Measurements from ENCODE around the gene PSMD12. TPM values are rescaled to one million over a fixed set of nuclear protein-coding genes. Genes with fewer than 3 reads are reported as not detected.
"Not testable (repeated sequence)": the region's sequence is repeated elsewhere in the genome, so short reads cannot be mapped to it uniquely, and the experiment has no call there.

PSMD12 gene
- polyA plus RNA-seq, 1 of the 3 experiments (the other 2 are of a cell fraction) = 31.4 TPM

GRCh38 chr17:67336859-67337258 lies 29.5 kb downstream of the PSMD12 start:
- H2AFZ ChIP-seq (ENCODE audit: low read depth) = no peak overlapping the region
- peaks cover 19 to 45% of the 10 kb centered on the region in 2 experiments for H3K36me3 ChIP-seq (replicated peaks in 1 of 2; ENCODE audit: control insufficient read depth in 1 of 2, insufficient read depth in 2 of 2, low read length in 1 of 2)
- no peak for TF ChIP-seq CHD2 (IDR thresholded peaks at IDR 0.05; ENCODE audit: low read length, partially characterized antibody)
- TF ChIP-seq, protein P1, sequence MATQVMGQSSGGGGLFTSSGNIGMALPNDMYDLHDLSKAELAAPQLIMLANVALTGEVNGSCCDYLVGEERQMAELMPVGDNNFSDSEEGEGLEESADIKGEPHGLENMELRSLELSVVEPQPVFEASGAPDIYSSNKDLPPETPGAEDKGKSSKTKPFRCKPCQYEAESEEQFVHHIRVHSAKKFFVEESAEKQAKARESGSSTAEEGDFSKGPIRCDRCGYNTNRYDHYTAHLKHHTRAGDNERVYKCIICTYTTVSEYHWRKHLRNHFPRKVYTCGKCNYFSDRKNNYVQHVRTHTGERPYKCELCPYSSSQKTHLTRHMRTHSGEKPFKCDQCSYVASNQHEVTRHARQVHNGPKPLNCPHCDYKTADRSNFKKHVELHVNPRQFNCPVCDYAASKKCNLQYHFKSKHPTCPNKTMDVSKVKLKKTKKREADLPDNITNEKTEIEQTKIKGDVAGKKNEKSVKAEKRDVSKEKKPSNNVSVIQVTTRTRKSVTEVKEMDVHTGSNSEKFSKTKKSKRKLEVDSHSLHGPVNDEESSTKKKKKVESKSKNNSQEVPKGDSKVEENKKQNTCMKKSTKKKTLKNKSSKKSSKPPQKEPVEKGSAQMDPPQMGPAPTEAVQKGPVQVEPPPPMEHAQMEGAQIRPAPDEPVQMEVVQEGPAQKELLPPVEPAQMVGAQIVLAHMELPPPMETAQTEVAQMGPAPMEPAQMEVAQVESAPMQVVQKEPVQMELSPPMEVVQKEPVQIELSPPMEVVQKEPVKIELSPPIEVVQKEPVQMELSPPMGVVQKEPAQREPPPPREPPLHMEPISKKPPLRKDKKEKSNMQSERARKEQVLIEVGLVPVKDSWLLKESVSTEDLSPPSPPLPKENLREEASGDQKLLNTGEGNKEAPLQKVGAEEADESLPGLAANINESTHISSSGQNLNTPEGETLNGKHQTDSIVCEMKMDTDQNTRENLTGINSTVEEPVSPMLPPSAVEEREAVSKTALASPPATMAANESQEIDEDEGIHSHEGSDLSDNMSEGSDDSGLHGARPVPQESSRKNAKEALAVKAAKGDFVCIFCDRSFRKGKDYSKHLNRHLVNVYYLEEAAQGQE (IDR thresholded peaks at IDR 0.05; ENCODE audit: low read depth, low read length) = no peak
- no peak for TF ChIP-seq RXRA (IDR thresholded peaks at IDR 0.05; ENCODE audit: borderline replicate concordance, low read depth)
- peak; percentile 27; the same call in 1 of the 2 replicates for TF ChIP-seq POLR2AphosphoS5 (IDR thresholded peaks at IDR 0.05; ENCODE audit: low read depth, low read length)
- no peak for TF ChIP-seq TEAD4 (IDR thresholded peaks at IDR 0.05; ENCODE audit: borderline replicate concordance, insufficient read depth)
- no peak for TF ChIP-seq FOXJ3 (CRISPR knock-in tag; IDR thresholded peaks at IDR 0.05)
- TF ChIP-seq, protein P2, sequence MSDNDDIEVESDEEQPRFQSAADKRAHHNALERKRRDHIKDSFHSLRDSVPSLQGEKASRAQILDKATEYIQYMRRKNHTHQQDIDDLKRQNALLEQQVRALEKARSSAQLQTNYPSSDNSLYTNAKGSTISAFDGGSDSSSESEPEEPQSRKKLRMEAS (IDR thresholded peaks at IDR 0.05; ENCODE audit: low read depth) = no peak
- no peak for TF ChIP-seq FOXM1 (IDR thresholded peaks at IDR 0.05; ENCODE audit: low read depth)
- WGBS (ENCODE audit: low lambda C conversion rate) = 90% methylated on average over 12 of the region's 12 CpGs
- H3K4me1 ChIP-seq (ENCODE audit: control insufficient read depth in 1 of 2, insufficient read depth in 2 of 2, low read depth in 1 of 2, low read length in 1 of 2) = peaks cover 7 to 9% of the 10 kb centered on the region in 2 experiments; a peak in 3 of 4 replicates
- H3K4me3 ChIP-seq (ENCODE audit: low read depth in 2 of 2, low read length in 1 of 2) = no peak overlapping the region
- H3K27me3 ChIP-seq (ENCODE audit: insufficient read depth) = no peaks in the 10 kb centered on the region
- H3F3A ChIP-seq (replicated peaks; ENCODE audit: insufficient read depth) = peaks cover 25% of the 10 kb centered on the region
- H3K79me2 ChIP-seq (ENCODE audit: insufficient read depth) = no peaks in the 10 kb centered on the region
- H4K20me1 ChIP-seq (ENCODE audit: insufficient read depth) = no peaks in the 10 kb centered on the region
- no peak for DNase-seq
- CTCF ChIA-PET = interaction anchor here (1.1 to 1.7 kb wide), 4 partner anchors 23 to 139 kb away, joined by 3 to 4 read pairs (median 3); no protein-coding TSS in a partner anchor
- POLR2A ChIA-PET = no interaction called here
- no peak overlapping the region for H3K4me2 ChIP-seq
- no peak overlapping the region for H3K27ac ChIP-seq (ENCODE audit: low read depth in 2 of 2, low read length in 1 of 2)
- no peaks in the 10 kb centered on the region for H3K9me3 ChIP-seq
- H3K9me2 ChIP-seq = no peaks in the 10 kb centered on the region
- no peak overlapping the region for H3K9ac ChIP-seq

DNA sequence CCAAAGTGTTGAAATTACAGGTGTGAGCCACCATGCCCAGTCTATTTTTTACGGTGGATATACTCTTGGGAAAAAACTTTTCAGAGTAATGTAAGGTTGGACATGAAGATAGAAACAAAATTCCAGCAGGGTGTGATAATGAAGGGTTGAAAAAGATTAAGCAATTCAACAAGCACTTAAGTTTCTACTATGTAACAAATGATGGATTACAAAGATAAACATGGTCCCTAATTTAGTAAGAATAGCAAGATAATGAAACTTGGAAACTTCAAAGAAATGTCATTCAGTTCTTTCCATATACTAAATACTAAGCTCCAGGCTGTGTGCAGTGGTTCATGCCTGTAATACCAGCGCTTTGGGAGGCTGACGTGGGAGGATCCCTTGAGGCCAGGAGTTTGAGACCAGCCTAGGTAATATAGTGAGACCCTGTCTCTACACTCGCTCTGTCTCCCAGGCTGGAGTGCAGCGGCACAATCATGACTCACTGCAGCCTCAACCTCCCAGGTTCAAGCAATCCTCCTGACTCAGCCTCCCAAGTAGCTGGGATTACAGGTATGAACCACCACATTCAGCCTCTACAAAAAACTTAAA lies 31.0 kb downstream of the PSMD12 start:
- no peaks in the 10 kb centered on the region for H3K9me3 ChIP-seq
- no peaks in the 10 kb centered on the region for H3K79me2 ChIP-seq (ENCODE audit: insufficient read depth)
- H3K9ac ChIP-seq = no peak overlapping the region
- ChIA-PET POLR2A (no interaction called here), CTCF (interaction anchor here (0.6 to 1.1 kb wide), 2 partner anchors 17 to 130 kb away, joined by 3 read pairs; no protein-coding TSS in a partner anchor)
- no peak overlapping the region for H3K4me3 ChIP-seq (ENCODE audit: low read depth in 2 of 2, low read length in 1 of 2)
- H3K27me3 ChIP-seq (ENCODE audit: insufficient read depth) = no peaks in the 10 kb centered on the region
- TF ChIP-seq RCOR1 (IDR thresholded peaks at IDR 0.05; ENCODE audit: low read length) = no peak
- WGBS (ENCODE audit: low lambda C conversion rate) = 92% methylated on average over 5 of the region's 5 CpGs
- peaks cover 7 to 9% of the 10 kb centered on the region in 2 experiments; a peak in 3 of 4 replicates for H3K4me1 ChIP-seq (ENCODE audit: control insufficient read depth in 1 of 2, insufficient read depth in 2 of 2, low read depth in 1 of 2, low read length in 1 of 2)
- no peaks in the 10 kb centered on the region for H4K20me1 ChIP-seq (ENCODE audit: insufficient read depth)
- H3K27ac ChIP-seq (ENCODE audit: low read depth in 2 of 2, low read length in 1 of 2) = no peak overlapping the region
- H3K4me2 ChIP-seq = no peak overlapping the region
- H3F3A ChIP-seq (replicated peaks; ENCODE audit: insufficient read depth) = peaks cover 17% of the 10 kb centered on the region
- peaks cover 8 to 30% of the 10 kb centered on the region in 2 experiments for H3K36me3 ChIP-seq (replicated peaks in 1 of 2; ENCODE audit: control insufficient read depth in 1 of 2, insufficient read depth in 2 of 2, low read length in 1 of 2)
- no peak overlapping the region for H2AFZ ChIP-seq (ENCODE audit: low read depth)
- no peak for DNase-seq
- no peaks in the 10 kb centered on the region for H3K9me2 ChIP-seq

DNA sequence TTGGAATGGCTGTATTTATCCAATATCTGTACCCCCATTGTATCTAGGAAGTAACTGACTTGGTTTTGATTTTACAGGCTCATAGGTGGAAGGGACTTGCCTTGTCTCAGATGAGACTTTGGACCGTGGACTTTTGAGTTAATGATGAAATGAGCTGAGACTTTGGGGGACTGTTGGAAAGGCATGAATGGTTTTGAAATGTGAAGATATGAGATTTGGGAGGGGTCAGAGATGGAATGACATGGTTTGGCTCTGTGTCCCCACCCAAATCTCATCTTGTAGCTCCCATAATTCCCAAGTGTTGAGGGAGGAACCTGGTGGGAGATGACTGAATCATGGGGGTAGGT lies 34.2 kb downstream of the PSMD12 start:
- CTCF ChIA-PET, H3K9me2 ChIP-seq, POLR2A ChIA-PET: not testable (repeated sequence)

GRCh38 chr17:67331381-67332161 lies 34.8 kb downstream of the PSMD12 start:
- H3K9me2 ChIP-seq; H3K36me3 ChIP-seq (replicated peaks in 1 of 2; ENCODE audit: control insufficient read depth in 1 of 2, insufficient read depth in 2 of 2, low read length in 1 of 2); H3K4me1 ChIP-seq (ENCODE audit: control insufficient read depth in 1 of 2, insufficient read depth in 2 of 2, low read depth in 1 of 2, low read length in 1 of 2); DNase-seq; H4K20me1 ChIP-seq (ENCODE audit: insufficient read depth); H3K27ac ChIP-seq (ENCODE audit: low read depth in 2 of 2, low read length in 1 of 2); H3K27me3 ChIP-seq (ENCODE audit: insufficient read depth); H3K9ac ChIP-seq; POLR2A ChIA-PET; H3K4me3 ChIP-seq (ENCODE audit: low read depth in 2 of 2, low read length in 1 of 2); H2AFZ ChIP-seq (ENCODE audit: low read depth); H3K9me3 ChIP-seq; H3K4me2 ChIP-seq; H3K79me2 ChIP-seq (ENCODE audit: insufficient read depth); H3F3A ChIP-seq (replicated peaks; ENCODE audit: insufficient read depth): not testable (repeated sequence)
- CTCF ChIA-PET = interaction anchor here (1.1 to 1.2 kb wide), 4 partner anchors 9 to 28 kb away, joined by 3 to 4 read pairs (median 3); no protein-coding TSS in a partner anchor
- WGBS (ENCODE audit: low lambda C conversion rate) = 77% methylated on average over 8 of the region's 8 CpGs

More for the DNA sequence above, 34.2 kb downstream of the PSMD12 start:
- H3K79me2 ChIP-seq (ENCODE audit: insufficient read depth); H3K27ac ChIP-seq (ENCODE audit: low read depth in 2 of 2, low read length in 1 of 2); H4K20me1 ChIP-seq (ENCODE audit: insufficient read depth); H3K9me3 ChIP-seq; DNase-seq; H3K27me3 ChIP-seq (ENCODE audit: insufficient read depth); H3F3A ChIP-seq (replicated peaks; ENCODE audit: insufficient read depth); H3K9ac ChIP-seq; H3K4me1 ChIP-seq (ENCODE audit: control insufficient read depth in 1 of 2, insufficient read depth in 2 of 2, low read depth in 1 of 2, low read length in 1 of 2); H2AFZ ChIP-seq (ENCODE audit: low read depth); H3K4me2 ChIP-seq; H3K36me3 ChIP-seq (replicated peaks in 1 of 2; ENCODE audit: control insufficient read depth in 1 of 2, insufficient read depth in 2 of 2, low read length in 1 of 2); H3K4me3 ChIP-seq (ENCODE audit: low read depth in 2 of 2, low read length in 1 of 2): not testable (repeated sequence)
- 88% methylated on average over 1 of the region's 1 CpG for WGBS (ENCODE audit: low lambda C conversion rate)

All from SK-N-SH (cell line).